ENCODE measurements around the gene ITGA1. TPM values are rescaled to one million over a fixed set of nuclear protein-coding genes. Genes with fewer than 3 reads are reported as not detected.

The ITGA1 gene
- total RNA-seq, 1 donor from 2014 or later: 5.1 TPM

- ATAC-seq: no peak
Measured at GRCh38 chr5:52772668-52773067, 15.0 kb upstream of the ITGA1 start.

- ATAC-seq: no peak
Measured at GRCh38 chr5:52773342-52773741, 14.4 kb upstream of the ITGA1 start.

- ATAC-seq: no peak
Measured at GRCh38 chr5:52774005-52774410, 13.7 kb upstream of the ITGA1 start.

GRCh38 chr5:52776116-52776515, 11.6 kb upstream of the ITGA1 start:
- ATAC-seq: no peak

GRCh38 chr5:52777186-52777585, 10.5 kb upstream of the ITGA1 start:
- ATAC-seq: no peak

- no peak for ATAC-seq
Measured at GRCh38 chr5:52778781-52779180, 8.9 kb upstream of the ITGA1 start.

DNA sequence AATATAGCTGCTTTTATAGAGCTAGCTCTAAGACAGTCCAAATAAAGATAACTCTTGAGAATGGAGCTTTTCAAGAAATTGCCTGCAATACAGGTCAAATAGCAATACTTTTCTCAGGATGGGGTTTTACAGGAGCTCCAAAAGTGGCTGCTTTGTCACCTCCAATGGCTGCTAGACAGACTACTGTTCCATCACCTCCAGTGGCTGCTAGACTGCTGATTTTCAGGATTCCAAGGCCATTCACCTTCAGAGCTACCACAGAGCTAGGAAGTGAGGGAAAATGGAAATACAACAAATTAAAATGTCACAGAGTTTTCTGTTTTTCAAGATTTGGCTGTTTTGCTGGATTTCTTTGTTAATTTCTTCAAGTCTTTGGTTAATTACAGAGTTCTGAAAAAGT, 8.5 kb upstream of the ITGA1 start:
- ATAC-seq: no peak

DNA sequence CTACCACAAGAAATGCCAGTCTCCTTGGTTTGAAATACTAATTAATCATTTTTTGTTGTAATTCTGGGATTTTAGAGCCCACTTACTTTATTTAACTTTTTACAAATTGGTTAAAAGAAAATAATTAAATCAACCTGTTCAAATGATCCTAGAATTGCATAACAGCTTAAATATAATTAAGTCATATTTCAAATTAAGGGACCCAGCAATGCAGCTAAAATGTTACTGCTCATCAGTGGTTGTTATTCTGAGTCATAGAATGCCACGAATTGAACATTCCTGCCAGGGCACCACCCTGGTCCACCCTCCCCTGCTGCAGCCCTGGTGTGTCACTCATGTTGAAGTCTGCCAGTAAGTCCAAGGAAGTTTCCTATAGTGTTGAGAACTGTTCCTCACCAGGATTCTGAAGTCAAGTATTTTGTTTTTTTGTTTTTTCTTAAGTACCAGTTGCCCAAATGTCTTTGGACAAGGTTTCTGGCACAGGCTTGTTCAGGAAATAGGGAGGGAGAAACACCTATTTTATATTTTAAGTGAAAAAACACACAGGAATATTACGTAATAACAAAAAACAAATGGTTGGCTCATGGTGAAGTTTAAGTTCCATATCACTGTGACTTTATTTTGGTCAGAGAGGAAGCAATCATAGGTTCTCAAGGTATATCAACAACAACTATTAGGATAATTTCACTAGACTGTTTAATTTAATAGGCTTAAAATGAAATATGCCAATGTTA, 4.3 kb upstream of the ITGA1 start:
- ATAC-seq: peak; percentile 91

DNA sequence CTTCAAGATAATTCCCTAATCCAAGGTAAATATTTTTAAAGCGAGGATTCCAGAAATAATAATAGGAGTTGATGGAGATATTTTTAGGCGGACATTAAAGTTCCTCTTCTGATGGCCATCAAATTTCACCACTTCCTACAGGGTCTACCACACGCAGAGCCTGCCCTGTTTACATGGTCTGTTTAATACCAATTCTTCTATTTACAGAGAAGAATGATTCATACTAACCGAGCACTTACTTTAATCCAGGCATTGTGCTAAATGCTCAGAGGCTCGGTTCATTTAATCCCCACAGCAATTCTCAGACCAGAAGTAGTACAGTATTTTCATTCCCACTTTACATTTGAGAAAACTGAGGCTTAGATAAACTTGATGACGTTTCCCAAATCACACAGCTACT, 3.0 kb upstream of the ITGA1 start:
- peak; percentile 66 for ATAC-seq

DNA sequence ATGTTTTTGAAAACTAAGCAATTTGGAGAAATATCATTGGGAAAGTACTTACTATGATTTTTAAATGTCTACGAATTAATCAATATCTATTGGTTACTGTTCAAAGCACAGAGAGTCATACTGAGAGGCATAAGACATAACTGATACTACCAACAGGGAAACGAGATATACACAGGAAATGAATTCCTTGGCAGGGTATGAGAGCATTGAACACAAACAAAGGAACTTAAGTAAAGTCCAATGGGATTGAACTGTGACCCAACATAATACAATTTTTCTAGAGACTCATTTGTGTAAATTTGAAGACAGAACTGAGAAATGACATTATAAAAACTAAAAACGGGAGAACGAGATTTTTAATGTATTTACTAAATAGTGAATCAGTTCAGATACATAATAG, 1.3 kb upstream of the ITGA1 start:
- no peak for ATAC-seq

DNA sequence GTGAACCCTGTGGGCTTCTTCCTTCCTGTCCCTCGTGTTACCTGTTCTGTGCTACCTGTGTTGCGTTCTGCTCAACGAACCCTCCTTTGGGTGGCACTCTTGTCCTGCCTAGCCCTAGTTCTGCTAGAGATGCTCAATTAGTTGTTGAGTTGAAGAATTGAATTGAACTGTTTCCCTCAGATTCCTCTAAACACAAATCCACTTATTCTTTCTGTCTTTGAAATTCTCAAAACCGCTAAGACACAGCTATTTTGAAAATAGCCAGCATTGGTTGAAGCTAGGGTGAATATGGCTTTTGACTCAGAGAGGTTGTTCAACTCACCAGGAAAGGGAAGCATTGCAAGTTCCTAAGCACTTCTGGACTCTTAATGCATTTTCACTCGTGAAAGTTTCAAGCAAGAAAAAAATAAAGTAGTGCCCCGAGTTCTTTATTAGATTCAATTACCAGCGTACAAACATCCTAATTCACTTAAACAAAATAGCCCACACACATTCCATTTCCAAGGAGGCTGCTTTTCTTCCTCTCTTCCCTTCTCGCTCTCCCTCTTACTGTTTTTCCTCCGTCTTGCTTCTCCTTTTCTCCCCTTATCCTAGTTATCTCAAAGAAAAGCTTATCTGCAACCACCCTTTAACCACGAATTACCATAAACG, 642 bp upstream of the ITGA1 start:
- ATAC-seq: peak; percentile 66

DNA sequence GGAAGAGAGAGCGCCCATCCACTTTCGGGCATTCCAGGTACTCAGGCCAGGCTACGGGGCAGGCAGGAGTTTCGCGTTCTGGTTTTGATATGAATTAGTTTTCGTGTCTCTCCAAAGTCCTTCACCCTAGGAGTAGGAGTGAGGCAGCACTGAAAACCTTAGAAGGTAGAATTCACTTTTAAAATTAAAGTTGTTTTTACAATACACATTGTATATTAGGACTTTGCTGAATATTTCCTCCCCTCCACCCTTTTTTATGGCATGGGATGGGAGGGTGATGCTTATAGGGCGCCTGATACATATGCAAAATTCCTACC, 747 bp downstream of the ITGA1 start:
- ATAC-seq: no peak

GRCh38 chr5:52789378-52789777, 1.7 kb downstream of the ITGA1 start:
- ATAC-seq: no peak

GRCh38 chr5:52789851-52790250, 2.1 kb downstream of the ITGA1 start:
- ATAC-seq: no peak

GRCh38 chr5:52791366-52791765, 3.6 kb downstream of the ITGA1 start:
- ATAC-seq: no peak

DNA sequence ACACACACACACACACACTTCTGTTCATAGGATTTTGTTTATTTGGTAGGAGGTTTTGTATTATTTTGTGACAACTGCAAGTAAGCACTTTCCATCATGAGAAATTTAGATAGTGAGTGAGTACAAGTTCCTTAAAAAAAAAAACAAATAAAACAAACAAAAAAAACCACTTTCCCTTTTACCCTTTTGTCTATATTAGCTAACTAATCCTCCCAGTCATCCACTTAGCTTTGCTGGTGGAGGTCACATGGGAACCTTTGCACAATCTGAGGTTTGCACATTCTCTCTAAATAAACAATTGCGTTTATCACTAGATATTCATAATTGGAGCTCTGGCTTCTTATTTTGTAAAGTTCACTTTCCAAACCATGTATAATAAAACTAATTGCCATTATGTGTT, 6.8 kb downstream of the ITGA1 start:
- ATAC-seq: no peak

DNA sequence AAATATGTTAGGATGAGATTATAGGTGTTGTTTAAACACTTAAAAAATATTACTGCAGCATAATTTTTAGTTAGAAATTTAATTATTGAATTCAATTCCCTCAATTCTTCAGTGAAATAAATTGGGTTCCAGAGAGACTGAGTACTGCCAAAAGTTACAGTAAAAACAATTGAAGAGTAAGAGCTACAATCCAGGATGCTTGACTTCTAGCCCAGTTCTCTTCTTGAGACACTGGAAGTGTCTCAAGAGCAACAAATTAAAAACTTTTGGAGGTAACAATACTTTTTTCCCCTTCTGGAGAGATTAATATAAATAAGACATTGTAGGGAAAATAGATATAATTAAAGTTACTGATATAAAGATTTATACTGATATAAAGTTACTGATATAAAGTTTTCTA, 8.3 kb downstream of the ITGA1 start:
- no peak for ATAC-seq

DNA sequence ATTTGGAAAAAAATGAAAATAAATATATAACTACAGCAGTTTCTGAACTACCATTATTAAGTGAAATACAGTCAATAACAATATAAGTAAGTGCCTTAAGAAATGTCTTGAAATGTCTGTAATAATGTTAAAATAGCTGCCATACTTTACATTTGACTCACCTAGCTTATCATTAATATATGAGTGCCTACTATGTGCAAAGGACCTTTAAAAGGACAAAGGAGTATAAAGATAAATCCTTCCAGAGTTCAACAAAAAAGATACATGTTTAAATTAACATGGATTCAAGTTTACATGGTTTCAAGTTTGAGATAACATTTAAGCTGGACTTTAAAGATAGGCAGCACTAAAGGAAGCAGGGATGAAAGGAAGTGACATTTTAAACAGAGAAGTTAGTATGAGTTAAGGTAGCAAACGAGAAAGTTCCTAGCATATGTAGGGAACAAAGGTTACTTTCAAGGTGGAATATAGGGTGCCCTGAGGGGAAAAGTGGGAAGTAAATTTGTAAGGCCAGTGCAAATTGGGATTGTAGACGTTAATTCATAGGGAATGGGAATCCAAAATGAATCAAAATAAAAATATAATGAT, 8.9 kb downstream of the ITGA1 start:
- ATAC-seq: no peak

- ATAC-seq: no peak
Measured at GRCh38 chr5:52798938-52799337, 11.2 kb downstream of the ITGA1 start.

DNA sequence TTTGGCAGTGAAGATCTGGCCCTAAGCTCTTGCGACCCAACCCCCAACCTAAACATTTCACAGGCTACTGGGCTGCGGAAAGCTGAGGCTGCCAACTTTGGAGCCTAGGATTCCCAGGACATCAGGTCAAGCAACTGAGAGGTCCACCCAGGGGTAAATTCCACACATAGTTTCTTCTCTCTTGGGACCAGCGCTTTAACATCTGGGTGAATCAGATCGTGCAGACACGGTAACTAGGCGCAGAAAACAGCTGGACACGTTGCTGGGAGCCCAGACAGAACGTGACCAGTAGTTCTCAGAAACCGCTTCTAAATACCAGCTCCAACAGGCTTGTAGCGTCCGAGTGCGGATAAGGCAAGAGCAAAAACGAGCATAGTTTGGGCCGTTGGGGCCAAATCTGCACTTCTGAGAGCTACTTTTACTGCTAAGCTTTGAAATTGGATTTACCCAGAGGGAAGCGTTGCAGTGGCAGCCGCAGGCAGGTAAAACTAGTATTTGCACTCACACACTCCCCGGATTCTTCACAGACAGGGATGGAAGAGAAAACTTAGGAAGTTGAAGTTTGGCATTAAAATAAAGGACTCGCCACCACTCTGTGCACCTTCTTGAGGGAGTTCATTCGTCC, 11.8 kb downstream of the ITGA1 start:
- ATAC-seq: peak; percentile 31

GRCh38 chr5:52799983-52800393, 12.3 kb downstream of the ITGA1 start:
- peak; percentile 93 for ATAC-seq

- peak; percentile 87 for ATAC-seq
Measured at GRCh38 chr5:52800394-52801213, 12.9 kb downstream of the ITGA1 start.

- ATAC-seq: no peak
Measured at GRCh38 chr5:52801329-52801728, 13.6 kb downstream of the ITGA1 start.
